HCT116 (cell line): ENCODE measurements around the gene SLC1A6. TPM values are rescaled to one million over a fixed set of nuclear protein-coding genes. Genes with fewer than 3 reads are reported as not detected.

Experiments used
- total RNA-seq: library from RNA; stranded (reverse); gene quantifications from one replicate; pipeline ENCODE4 v1.2.1, GENCODE V29; 2021; ENCODE audit not compliant: unreplicated experiment

SLC1A6 gene
- total RNA-seq, 1 experiment from 2014 or later = not detected

Other genes with a start within 250 kb of the SLC1A6 start
- gene ADGRE2, start 201.3 kb downstream of the SLC1A6 start, total RNA-seq = 8.4 TPM
- gene OR7A5, start 144.7 kb downstream of the SLC1A6 start, total RNA-seq = not detected
- not detected for gene OR7C1, start 144.7 kb downstream of the SLC1A6 start, total RNA-seq
- not detected for gene OR7A10, start 130.9 kb downstream of the SLC1A6 start, total RNA-seq
- not detected for gene OR7A17, start 93.7 kb downstream of the SLC1A6 start, total RNA-seq
- not detected for gene OR7C2, start 38.4 kb downstream of the SLC1A6 start, total RNA-seq
- gene CASP14, start 69.6 kb upstream of the SLC1A6 start, total RNA-seq = not detected
- not detected for gene OR1I1, start 102.3 kb upstream of the SLC1A6 start, total RNA-seq
- 4.9 TPM for gene SYDE1, start 127.5 kb upstream of the SLC1A6 start, total RNA-seq
- gene NOTCH3, start 221.1 kb upstream of the SLC1A6 start, total RNA-seq = 39.4 TPM